Fibroblast of mammary gland (primary cell): ENCODE results near the gene GP1BA.
A peak's percentile ranks its signal among the peaks of the same experiment; 100 is the strongest.

Experiments
- DNase-seq: peaks from one replicate; pipeline ENCODE4 v3.0.0-alpha.2; 2010; ENCODE audit warnings: low read depth
- H3K4me3 ChIP-seq: 2 replicates; pipeline ENCODE4 v1.5.1; 2011; ENCODE audit warnings: low read depth, mild to moderate bottlenecking, low read length, moderate library complexity; ENCODE audit not compliant: control insufficient read depth
- TF ChIP-seq, protein P1 (sequence below): conservative IDR thresholded peaks from 2 replicates; pipeline ENCODE4 v1.5.1; 2011; ENCODE audit warnings: low read depth, low read length, inconsistent platforms; ENCODE audit not compliant: control insufficient read depth, insufficient read depth

The GP1BA gene

GRCh38 chr17:4974115-4974670 lies 42.1 kb downstream of the GP1BA start:
- no peak overlapping the region for H3K4me3 ChIP-seq
- no peak for DNase-seq
- TF ChIP-seq, protein P1, sequence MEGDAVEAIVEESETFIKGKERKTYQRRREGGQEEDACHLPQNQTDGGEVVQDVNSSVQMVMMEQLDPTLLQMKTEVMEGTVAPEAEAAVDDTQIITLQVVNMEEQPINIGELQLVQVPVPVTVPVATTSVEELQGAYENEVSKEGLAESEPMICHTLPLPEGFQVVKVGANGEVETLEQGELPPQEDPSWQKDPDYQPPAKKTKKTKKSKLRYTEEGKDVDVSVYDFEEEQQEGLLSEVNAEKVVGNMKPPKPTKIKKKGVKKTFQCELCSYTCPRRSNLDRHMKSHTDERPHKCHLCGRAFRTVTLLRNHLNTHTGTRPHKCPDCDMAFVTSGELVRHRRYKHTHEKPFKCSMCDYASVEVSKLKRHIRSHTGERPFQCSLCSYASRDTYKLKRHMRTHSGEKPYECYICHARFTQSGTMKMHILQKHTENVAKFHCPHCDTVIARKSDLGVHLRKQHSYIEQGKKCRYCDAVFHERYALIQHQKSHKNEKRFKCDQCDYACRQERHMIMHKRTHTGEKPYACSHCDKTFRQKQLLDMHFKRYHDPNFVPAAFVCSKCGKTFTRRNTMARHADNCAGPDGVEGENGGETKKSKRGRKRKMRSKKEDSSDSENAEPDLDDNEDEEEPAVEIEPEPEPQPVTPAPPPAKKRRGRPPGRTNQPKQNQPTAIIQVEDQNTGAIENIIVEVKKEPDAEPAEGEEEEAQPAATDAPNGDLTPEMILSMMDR: no peak

GRCh38 chr17:4978726-4979125 lies 46.6 kb downstream of the GP1BA start:
- H3K4me3 ChIP-seq: no peak overlapping the region
- TF ChIP-seq, protein P1: no peak
- DNase-seq: no peak

DNA sequence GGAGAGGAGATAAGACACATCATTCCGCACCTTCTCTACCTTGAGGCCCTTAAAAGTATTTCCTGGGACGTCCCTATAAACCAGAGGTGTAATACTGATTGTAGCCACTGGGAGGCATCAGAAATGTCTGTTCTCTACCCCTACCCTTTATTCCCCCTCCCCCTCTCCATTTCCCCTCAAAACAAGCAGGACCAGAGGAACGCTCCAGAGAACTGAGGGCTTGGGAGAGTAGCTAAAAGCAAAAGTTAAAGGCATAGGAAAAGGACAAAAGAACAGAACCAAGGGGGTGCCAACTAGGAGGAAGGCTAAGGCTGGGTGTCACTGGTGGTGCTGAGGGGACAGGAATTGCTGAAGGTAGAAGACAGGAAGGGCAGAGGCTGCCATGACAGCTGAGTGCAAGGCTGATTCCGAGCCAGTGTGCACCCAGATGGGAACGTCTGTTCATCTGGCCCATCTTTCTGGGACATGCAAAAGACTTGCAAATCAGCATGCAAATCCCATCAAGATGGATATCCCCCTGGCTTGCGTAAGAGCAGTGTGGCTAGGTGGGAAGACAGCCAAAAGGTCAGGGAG lies 48.7 kb downstream of the GP1BA start:
- peak; percentile 52 for DNase-seq
- TF ChIP-seq, protein P1: peak; percentile 67
- no peak overlapping the region for H3K4me3 ChIP-seq

GRCh38 chr17:4982305-4982704 lies 50.2 kb downstream of the GP1BA start:
- TF ChIP-seq, protein P1: no peak
- no peak overlapping the region for H3K4me3 ChIP-seq
- DNase-seq: peak; percentile 49
